ENCODE measurements around the gene FUT9. TPM values are rescaled to one million over a fixed set of nuclear protein-coding genes. Genes with fewer than 3 reads are reported as not detected.
A peak's percentile ranks its signal among the peaks of the same experiment; 100 is the strongest.

Gene FUT9
- total RNA-seq, 1 experiment from 2014 or later: not detected

GRCh38 chr6:96110878-96111277, 95.1 kb downstream of the FUT9 start:
- H3K4me1 ChIP-seq (ENCODE audit: control insufficient read depth, insufficient read depth, low read length): no peaks in the 10 kb centered on the region
- intact Hi-C loops (cut with micrococcal nuclease; ENCODE audit: unreplicated experiment) (no loop called here), in situ Hi-C loops (cut with HindIII; ENCODE audit: low pct_unique_long_range_greater_than_20kb, low sequenced_read_pairs) (no loop called here)
- no peaks in the 10 kb centered on the region for H3K27me3 ChIP-seq (ENCODE audit: control insufficient read depth, insufficient read depth, low read length)
- ChIA-PET CTCF (no interaction called here), POLR2A (no interaction called here)
- H3K4me3 ChIP-seq (ENCODE audit: low read depth in 2 of 2, low read length in 2 of 2): no peak overlapping the region
- no peaks in the 10 kb centered on the region for H3K36me3 ChIP-seq (ENCODE audit: control insufficient read depth, insufficient read depth, low read length)
- ATAC-seq (no peak), DNase-seq (ENCODE audit: low read depth, low spot score) (no peak)
- no peaks in the 10 kb centered on the region for H3K9me3 ChIP-seq (ENCODE audit: control insufficient read depth, insufficient read depth, low read depth, low read length)
- H3K27ac ChIP-seq (ENCODE audit: low read length): no peak overlapping the region
- no TSS peak for BruUV-seq (replicated peaks)
- TF ChIP-seq CTCF (IDR thresholded peaks at IDR 0.05) (no peak), TCF7L2 (IDR thresholded peaks at IDR 0.05; ENCODE audit: low read depth, low read length) (no peak), SIN3A (IDR thresholded peaks at IDR 0.05; ENCODE audit: borderline replicate concordance, insufficient read depth, low read depth, low read length) (no peak), REST (IDR thresholded peaks at IDR 0.05; ENCODE audit: insufficient read depth in 1 of 2, low read depth in 2 of 2, low read length in 1 of 2) (no peak), POLR2AphosphoS5 (IDR thresholded peaks at IDR 0.05; ENCODE audit: low read depth, low read length) (no peak)

DNA sequence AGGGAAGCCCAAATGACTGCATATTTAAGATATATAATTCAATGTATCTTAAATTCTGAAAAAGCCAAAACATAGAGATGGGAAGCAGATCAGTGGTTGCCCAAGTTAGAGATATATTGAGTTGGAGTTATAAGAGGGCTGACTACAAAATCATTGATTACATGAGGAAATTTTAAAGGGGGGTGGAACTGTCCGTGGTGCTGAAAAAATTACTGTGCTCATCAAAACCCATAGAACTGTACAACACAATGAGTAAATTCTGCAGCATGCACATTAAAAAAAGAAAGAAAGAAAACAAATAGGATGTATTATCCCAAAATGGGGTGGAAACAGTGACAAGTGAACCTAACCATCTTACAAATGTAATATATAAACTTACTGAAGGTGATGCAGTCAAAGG, 100.9 kb downstream of the FUT9 start:
- in situ Hi-C loops (cut with HindIII; ENCODE audit: low pct_unique_long_range_greater_than_20kb, low sequenced_read_pairs) (no loop called here), intact Hi-C loops (cut with micrococcal nuclease; ENCODE audit: unreplicated experiment) (no loop called here)
- DNase-seq (ENCODE audit: low read depth, low spot score) (no peak), ATAC-seq (no peak)
- POLR2A ChIA-PET: no interaction called here
- CTCF ChIA-PET: no interaction called here
- Histone ChIP-seq H3K4me1 (ENCODE audit: control insufficient read depth, insufficient read depth, low read length) (no peaks in the 10 kb centered on the region), H3K9me3 (ENCODE audit: control insufficient read depth, insufficient read depth, low read depth, low read length) (no peaks in the 10 kb centered on the region), H3K4me3 (ENCODE audit: low read depth in 2 of 2, low read length in 2 of 2) (no peak overlapping the region), H3K27me3 (ENCODE audit: control insufficient read depth, insufficient read depth, low read length) (no peaks in the 10 kb centered on the region), H3K27ac (ENCODE audit: low read length) (no peak overlapping the region), H3K36me3 (ENCODE audit: control insufficient read depth, insufficient read depth, low read length) (no peaks in the 10 kb centered on the region)
- no TSS peak for BruUV-seq (replicated peaks)
- TF ChIP-seq POLR2AphosphoS5 (IDR thresholded peaks at IDR 0.05; ENCODE audit: low read depth, low read length) (no peak), SIN3A (IDR thresholded peaks at IDR 0.05; ENCODE audit: borderline replicate concordance, insufficient read depth, low read depth, low read length) (no peak), CTCF (IDR thresholded peaks at IDR 0.05) (no peak), TCF7L2 (IDR thresholded peaks at IDR 0.05; ENCODE audit: low read depth, low read length) (no peak), REST (IDR thresholded peaks at IDR 0.05; ENCODE audit: insufficient read depth in 1 of 2, low read depth in 2 of 2, low read length in 1 of 2) (peak in 1 of 2 experiments; percentile 80; a peak in 2 of 4 replicates)

Data from Panc1 (cell line).